ENCODE data around the gene MSI2. TPM values are rescaled to one million over a fixed set of nuclear protein-coding genes. Genes with fewer than 3 reads are reported as not detected.
A peak's percentile ranks its signal among the peaks of the same experiment; 100 is the strongest.

Gene MSI2
- total and polyA plus RNA-seq, 2 donors (not counting 1 experiment from before 2014, with no cell fraction given) = 16.1 to 196 TPM

- H3K36me3 ChIP-seq (replicated peaks in 1 of 2; ENCODE audit: control extremely low read depth in 1 of 2, control insufficient read depth in 1 of 2, extremely low read depth in 1 of 2, insufficient read depth in 2 of 2, low read length in 1 of 2) = peaks cover 1 to 12% of the 10 kb centered on the region in 2 experiments
- TF ChIP-seq CTCF (IDR thresholded peaks at IDR 0.05) (no peak), EZH2 (IDR thresholded peaks at IDR 0.05; ENCODE audit: borderline replicate concordance, insufficient read depth, low read depth, low read length, poor library complexity, severe bottlenecking) (no peak)
- intact Hi-C loops (cut with micrococcal nuclease) = loop anchor here (1.0 to 5.0 kb wide), 3 partner anchors 18 to 181 kb away; no protein-coding TSS in a partner anchor
- no peaks in the 10 kb centered on the region for H3K27me3 Mint-ChIP-seq
- peak overlapping the region; percentile 81 for H3K4me3 Mint-ChIP-seq
- H3K27me3 ChIP-seq (replicated peaks in 1 of 4; ENCODE audit: control extremely low read depth in 1 of 4, control insufficient read depth in 3 of 4, insufficient read depth in 4 of 4, low read length in 3 of 4) = no peaks in the 10 kb centered on the region
- H3K9me3 Mint-ChIP-seq (ENCODE audit: insufficient read depth) = no peaks in the 10 kb centered on the region
- ChIA-PET CTCF (interaction anchor here (0.6 to 5.2 kb wide), 13 partner anchors 9 to 379 kb away, joined by 3 to 40 read pairs (median 5); no protein-coding TSS in a partner anchor), POLR2A (interaction anchor here (0.6 to 1.8 kb wide), 7 partner anchors 17 to 380 kb away, joined by 3 to 6 read pairs (median 4); partner anchors contain the start of gene MSI2)
- H3K4me1 Mint-ChIP-seq = peaks cover 45% of the 10 kb centered on the region
- peak overlapping the region; percentile 30 for H2AFZ ChIP-seq (ENCODE audit: insufficient read depth, low read depth, low read length, poor library complexity, severe bottlenecking)
- H3K4me2 ChIP-seq (replicated peaks; ENCODE audit: low read depth, low read length, poor library complexity, severe bottlenecking) = peak overlapping the region; percentile 79
- ATAC-seq (ENCODE audit: low read depth) (peak; percentile 78), DNase-seq (peak; percentile 73)
- H4K20me1 ChIP-seq (ENCODE audit: control insufficient read depth, insufficient read depth, low read length, poor library complexity, severe bottlenecking) = no peaks in the 10 kb centered on the region
- H3K4me3 ChIP-seq (ENCODE audit: control extremely low read depth in 1 of 5, extremely low read depth in 1 of 5, insufficient read depth in 1 of 5, low read depth in 2 of 5, low read length in 4 of 5) = peak overlapping the region in 4 of 5 experiments; percentile 32 to 64 (median 49)
- H3K9me3 ChIP-seq (ENCODE audit: control extremely low read depth in 1 of 3, control insufficient read depth in 2 of 3, insufficient read depth in 1 of 3, low read length in 2 of 3) = no peaks in the 10 kb centered on the region
- peaks cover 5% of the 10 kb centered on the region for H3K79me2 ChIP-seq (ENCODE audit: control insufficient read depth, insufficient read depth, low read length)
- peak overlapping the region; percentile 85 for H3K27ac Mint-ChIP-seq
- H3K9ac ChIP-seq (ENCODE audit: low read length) = peak overlapping the region; percentile 54
- WGBS (ENCODE audit: insufficient coverage) = 22% methylated on average over 7 of the region's 16 CpGs
- H3K27ac ChIP-seq (ENCODE audit: low read length in 2 of 2) = peak overlapping the region; percentile 59 to 73
- H3K4me1 ChIP-seq (ENCODE audit: control insufficient read depth in 2 of 2, insufficient read depth in 2 of 2, low read length in 2 of 2) = peaks cover 34 to 42% of the 10 kb centered on the region in 2 donors
Observed at GRCh38 chr17:57622683-57623433, 366.5 kb downstream of the MSI2 start.

Measured in B cell (primary cell).